Rectal smooth muscle tissue (tissue), 1 donor: ENCODE measurements around the gene PAX8.
"Not testable (repeated sequence)": the region's sequence is repeated elsewhere in the genome, so short reads cannot be mapped to it uniquely, and the experiment has no call there.

ENCODE experiments used
- H3K27ac ChIP-seq: one replicate; pipeline ENCODE4 v1.7.0; 2013; ENCODE audit warnings: low read depth, low read length, inconsistent platforms
- H3K27me3 ChIP-seq: one replicate; pipeline ENCODE4 v1.7.0; 2013; ENCODE audit warnings: low read length; ENCODE audit not compliant: control insufficient read depth, insufficient read depth
- H3K36me3 ChIP-seq: one replicate; pipeline ENCODE4 v1.7.0; 2013; ENCODE audit warnings: low read length; ENCODE audit not compliant: control insufficient read depth, insufficient read depth
- H3K4me1 ChIP-seq: one replicate; pipeline ENCODE4 v1.7.0; 2013; ENCODE audit warnings: low read length; ENCODE audit not compliant: control insufficient read depth, insufficient read depth
- H3K4me3 ChIP-seq: one replicate; pipeline ENCODE4 v1.7.0; 2013; ENCODE audit warnings: low read length
- H3K9ac ChIP-seq: one replicate; pipeline ENCODE4 v1.7.0; 2013; ENCODE audit warnings: low read length

PAX8 gene

DNA sequence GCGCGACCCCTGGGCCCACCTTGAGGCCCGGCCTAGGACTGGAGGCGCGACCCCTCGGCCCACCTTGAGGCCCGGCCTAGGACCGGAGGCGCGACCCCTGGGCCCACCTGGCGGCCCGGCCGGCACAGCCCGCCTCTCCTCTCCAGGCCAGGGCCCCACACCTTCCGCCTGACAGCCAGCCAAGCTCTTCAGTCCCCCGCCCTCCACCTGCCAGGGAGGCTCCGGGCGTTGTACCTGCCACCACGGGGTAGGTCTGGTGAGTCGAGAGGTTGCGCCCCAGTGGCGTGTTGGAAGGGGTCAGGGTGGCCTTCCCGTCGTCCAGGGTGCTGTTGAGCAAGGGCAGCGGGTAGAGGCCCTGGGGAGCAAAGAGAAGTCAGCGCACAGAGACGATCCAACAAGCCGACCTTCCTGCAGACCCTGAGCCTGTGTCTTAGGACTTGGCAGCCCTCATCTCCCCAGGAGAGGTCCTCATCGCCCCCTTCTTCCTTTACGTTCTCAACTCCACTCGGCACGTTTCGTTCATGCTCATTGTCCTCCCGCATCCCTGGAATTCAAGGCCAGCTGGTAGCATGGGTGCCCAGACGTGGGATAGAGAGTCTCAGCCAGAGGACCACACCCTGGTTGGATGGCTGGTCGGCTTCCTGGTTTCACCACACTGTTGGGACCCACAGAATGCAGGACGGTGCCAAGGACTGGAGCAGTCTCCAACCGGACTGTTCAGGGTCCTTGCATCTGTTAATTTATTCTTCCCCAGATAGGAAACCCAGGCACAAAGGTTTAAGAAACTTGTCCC, 42.2 kb downstream of the PAX8 start:
- H3K36me3 ChIP-seq = no peaks in the 10 kb centered on the region
- H3K9ac ChIP-seq = no peak overlapping the region
- peaks cover 6% of the 10 kb centered on the region for H3K4me1 ChIP-seq
- peak overlapping the region; percentile 29 for H3K4me3 ChIP-seq
- no peaks in the 10 kb centered on the region for H3K27me3 ChIP-seq
- H3K27ac ChIP-seq = no peak overlapping the region

DNA sequence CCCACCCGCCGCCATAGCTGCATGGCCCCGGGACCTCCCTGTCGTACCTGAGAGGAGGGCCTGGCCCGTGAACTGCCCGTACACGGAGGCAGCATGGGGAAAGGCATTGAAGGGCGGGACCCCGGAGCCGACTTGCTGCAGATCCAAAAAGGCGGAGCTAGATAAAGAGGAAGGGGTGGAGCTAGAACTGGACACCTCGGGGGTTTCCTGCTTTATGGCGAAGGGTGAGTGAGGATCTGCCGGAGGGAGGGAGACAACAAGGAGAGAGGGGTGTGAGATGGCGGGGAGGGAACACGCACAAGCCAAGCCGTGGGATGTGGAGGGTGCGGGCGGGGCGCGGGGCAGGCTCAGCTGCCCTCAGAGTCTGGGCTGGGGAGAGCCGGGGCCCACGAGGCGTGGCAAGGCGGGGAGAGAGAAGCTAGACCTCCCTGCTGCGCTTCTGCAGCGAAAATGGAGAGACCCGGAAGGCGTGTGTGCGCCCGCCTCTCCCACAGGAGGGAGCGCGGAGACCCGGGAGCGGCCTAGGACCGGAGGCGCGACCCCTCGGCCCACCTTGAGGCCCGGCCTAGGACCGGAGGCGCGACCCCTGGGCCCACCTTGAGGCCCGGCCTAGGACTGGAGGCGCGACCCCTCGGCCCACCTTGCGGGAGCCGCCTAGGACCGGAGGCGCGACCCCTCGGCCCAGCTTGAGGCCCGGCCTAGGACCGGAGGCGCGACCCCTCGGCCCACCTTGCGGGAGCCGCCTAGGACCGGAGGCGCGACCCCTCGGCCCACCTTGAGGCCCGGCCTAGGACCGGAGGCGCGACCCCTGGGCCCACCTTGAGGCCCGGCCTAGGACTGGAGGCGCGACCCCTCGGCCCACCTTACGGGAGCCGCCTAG, 43.1 kb downstream of the PAX8 start:
- not testable (repeated sequence) for H3K27me3 ChIP-seq, H3K9ac ChIP-seq, H3K27ac ChIP-seq, H3K36me3 ChIP-seq, H3K4me1 ChIP-seq
- peak overlapping the region; percentile 27 for H3K4me3 ChIP-seq

DNA sequence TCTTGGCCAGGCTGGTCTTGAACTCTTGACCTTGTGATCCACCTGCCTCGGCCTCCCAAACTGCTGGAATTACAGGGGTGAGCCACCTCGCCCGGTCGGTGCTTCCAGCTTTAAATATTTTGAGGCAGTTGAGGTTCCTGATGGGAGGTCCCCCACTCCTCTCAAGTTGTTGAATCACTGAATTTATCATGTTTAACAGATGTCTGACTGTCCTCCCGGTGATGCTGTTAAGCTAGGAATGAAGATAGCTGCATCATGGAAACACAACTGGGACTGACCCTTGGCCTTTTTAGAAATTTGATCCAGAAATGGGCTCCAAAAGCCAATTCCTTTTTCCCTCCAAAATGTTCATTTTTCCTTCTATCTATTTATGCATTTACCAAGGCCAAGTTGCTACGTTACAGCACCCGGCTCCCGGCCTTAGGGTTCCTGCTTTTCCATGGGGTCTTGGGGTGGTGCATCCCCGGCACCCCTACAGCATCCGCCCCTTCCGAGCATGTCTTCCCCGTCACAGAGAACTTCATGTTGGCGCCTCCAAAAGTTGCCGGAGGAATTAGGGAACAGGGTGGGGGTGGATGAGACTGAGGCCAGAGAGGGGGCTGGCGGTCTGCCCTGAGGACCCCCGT, 43.9 kb downstream of the PAX8 start:
- H3K9ac ChIP-seq = no peak overlapping the region
- H3K36me3 ChIP-seq = no peaks in the 10 kb centered on the region
- no peaks in the 10 kb centered on the region for H3K27me3 ChIP-seq
- no peak overlapping the region for H3K4me3 ChIP-seq
- peaks cover 3% of the 10 kb centered on the region for H3K4me1 ChIP-seq
- H3K27ac ChIP-seq = no peak overlapping the region

DNA sequence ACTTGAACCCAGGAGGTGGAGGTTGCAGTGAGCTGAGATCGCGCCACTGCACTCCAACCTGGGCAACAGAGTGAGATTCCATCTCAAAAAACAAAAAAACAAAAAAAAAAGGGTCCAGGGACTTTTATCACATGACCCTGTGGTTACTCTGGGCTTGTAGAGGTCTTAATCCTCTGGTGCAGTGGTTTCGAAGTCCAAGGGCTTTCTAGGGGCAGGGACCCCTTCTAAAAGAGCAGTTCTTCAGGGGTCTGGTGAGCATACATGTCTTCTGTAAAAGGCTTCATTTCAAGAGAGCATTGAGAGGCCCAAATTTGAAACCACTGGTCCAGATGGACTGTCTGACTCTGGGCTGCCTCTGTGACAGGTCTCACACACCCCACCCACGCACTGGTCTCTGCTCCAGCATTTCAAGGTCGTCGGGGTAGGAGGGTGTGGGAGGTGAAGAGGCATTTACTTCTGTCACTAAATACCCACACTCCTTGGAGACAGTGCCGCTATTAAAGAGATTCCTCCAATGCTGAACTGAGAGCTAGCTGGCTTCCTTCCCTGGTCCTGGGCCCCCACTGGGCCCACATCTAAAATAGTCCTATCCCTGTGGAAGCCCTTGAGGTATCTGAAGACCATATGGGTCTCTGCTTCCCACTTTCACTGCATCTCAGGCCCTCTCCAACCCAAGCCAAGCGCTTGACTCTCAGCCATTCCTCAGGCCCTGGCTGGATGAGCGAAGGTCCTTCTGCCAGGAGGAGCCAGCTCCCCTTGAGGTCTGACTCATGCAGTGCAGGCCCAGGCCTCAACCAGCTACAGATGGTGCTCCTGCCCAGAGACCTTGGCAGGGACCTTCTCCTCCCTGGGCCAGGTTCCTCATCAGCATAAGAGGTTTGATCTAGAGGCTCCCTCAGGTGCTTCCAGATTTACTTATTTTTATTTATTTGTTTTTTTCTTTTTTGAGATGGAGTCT, 44.8 kb downstream of the PAX8 start:
- H3K4me1 ChIP-seq = no peaks in the 10 kb centered on the region
- H3K9ac ChIP-seq = no peak overlapping the region
- H3K27me3 ChIP-seq = no peaks in the 10 kb centered on the region
- H3K27ac ChIP-seq = no peak overlapping the region
- H3K36me3 ChIP-seq = no peaks in the 10 kb centered on the region
- no peak overlapping the region for H3K4me3 ChIP-seq

DNA sequence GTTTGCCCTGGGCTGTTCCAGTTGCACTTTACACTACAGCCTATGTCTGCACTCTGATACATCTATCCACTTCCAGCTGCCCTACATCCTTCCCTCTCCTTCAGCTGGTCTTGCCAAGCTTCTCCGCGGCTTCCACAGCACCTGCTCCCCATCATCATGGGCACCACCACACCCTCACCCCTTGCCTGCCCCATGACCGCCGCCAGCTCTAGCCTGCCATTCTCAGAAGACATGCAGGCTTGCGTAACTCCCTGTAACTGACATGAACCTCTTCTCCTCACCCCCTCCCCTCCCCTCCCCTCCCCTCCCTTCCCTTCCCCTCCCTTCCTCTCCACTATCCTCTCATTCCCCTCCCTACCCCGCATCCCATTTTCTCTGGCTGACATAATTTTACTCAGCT, 46.0 kb downstream of the PAX8 start:
- H3K27me3 ChIP-seq = no peaks in the 10 kb centered on the region
- H3K4me1 ChIP-seq = no peaks in the 10 kb centered on the region
- no peaks in the 10 kb centered on the region for H3K36me3 ChIP-seq
- no peak overlapping the region for H3K4me3 ChIP-seq
- no peak overlapping the region for H3K9ac ChIP-seq
- no peak overlapping the region for H3K27ac ChIP-seq

DNA sequence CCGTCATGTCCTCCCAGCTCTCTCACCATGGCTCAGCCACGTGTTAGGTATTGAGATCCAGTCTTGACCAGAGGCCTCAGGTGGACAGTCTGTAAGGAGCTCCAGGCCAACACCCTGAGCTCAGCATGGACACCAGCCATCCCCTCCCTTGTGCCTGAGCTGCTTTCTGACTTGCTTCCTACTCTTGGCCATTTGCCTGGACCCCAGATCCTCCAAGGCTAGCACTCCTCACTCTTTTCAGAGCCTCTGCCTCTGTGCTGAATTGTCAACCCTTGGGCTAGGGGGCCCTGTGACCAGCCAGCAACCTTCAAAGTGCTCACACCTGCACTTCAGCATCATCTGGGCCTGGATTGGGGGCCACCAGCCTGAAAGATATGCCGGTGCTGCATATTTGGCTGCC, 46.6 kb downstream of the PAX8 start:
- no peaks in the 10 kb centered on the region for H3K36me3 ChIP-seq
- H3K27ac ChIP-seq = no peak overlapping the region
- H3K9ac ChIP-seq = no peak overlapping the region
- H3K4me1 ChIP-seq = no peaks in the 10 kb centered on the region
- H3K4me3 ChIP-seq = no peak overlapping the region
- H3K27me3 ChIP-seq = no peaks in the 10 kb centered on the region

DNA sequence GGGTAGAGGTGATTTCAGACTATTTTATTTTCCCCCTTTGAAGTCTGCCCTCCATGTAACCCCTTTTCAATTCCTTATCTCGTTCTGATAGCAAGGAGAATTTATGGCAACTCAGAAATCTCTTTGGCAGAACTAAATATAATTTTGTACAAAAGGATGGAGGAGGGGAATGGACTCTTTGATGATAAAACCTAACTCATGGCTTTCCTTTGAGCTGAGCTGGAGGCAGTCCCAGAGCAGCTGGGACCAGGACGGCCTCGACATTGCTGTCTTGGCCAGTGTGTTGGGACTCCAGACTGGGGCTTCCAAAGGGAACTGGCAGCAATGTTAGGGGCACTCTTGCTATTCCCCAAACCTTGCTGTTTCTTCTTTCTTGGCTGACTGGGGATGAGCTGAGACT, 47.7 kb downstream of the PAX8 start:
- Histone ChIP-seq H3K27me3 (no peaks in the 10 kb centered on the region), H3K36me3 (no peaks in the 10 kb centered on the region), H3K4me1 (no peaks in the 10 kb centered on the region), H3K27ac (no peak overlapping the region), H3K4me3 (no peak overlapping the region), H3K9ac (no peak overlapping the region)

DNA sequence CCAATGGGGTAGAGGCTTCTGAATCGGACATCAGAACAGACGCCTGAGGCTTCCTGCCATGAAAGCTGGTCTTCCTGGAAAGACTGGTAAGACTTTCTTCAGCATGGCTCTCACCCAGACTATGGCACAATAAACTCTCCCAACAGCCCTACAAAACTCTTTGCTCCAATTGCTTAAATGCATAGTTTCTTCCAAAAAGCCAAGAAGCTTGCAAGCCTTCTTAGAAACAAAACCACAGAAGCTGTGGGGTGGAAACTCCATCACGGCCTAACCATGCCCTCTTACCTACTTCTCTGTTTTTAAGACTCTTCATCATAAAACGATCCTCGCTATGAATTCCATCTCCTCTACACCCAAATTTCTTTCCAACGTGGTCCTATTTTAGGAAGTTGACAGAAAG, 48.2 kb downstream of the PAX8 start:
- Histone ChIP-seq H3K4me3 (no peak overlapping the region), H3K9ac (no peak overlapping the region), H3K27ac (no peak overlapping the region), H3K4me1 (no peaks in the 10 kb centered on the region), H3K27me3 (no peaks in the 10 kb centered on the region), H3K36me3 (no peaks in the 10 kb centered on the region)

DNA sequence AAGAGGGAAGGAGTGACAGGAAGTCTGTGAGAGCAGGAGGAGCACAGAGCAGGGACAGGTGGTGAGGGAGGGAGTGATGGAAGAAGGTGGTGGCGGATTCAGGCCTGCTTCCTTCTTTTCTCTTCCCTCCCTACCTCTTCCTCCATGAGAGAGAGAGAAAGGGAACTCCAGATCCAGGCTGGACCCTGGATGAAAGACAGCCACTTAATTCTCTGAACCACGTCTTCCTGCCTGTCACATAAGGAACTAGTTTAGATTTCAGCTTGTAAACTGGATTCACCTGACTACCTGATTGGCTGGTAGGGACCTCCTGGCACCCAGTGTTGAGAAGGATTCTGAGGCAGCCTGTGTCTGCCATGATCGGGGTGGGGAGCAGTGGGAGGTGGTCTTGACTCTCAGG, 48.9 kb downstream of the PAX8 start:
- no peak overlapping the region for H3K27ac ChIP-seq
- H3K36me3 ChIP-seq = no peaks in the 10 kb centered on the region
- H3K9ac ChIP-seq = no peak overlapping the region
- no peak overlapping the region for H3K4me3 ChIP-seq
- no peaks in the 10 kb centered on the region for H3K4me1 ChIP-seq
- H3K27me3 ChIP-seq = no peaks in the 10 kb centered on the region

DNA sequence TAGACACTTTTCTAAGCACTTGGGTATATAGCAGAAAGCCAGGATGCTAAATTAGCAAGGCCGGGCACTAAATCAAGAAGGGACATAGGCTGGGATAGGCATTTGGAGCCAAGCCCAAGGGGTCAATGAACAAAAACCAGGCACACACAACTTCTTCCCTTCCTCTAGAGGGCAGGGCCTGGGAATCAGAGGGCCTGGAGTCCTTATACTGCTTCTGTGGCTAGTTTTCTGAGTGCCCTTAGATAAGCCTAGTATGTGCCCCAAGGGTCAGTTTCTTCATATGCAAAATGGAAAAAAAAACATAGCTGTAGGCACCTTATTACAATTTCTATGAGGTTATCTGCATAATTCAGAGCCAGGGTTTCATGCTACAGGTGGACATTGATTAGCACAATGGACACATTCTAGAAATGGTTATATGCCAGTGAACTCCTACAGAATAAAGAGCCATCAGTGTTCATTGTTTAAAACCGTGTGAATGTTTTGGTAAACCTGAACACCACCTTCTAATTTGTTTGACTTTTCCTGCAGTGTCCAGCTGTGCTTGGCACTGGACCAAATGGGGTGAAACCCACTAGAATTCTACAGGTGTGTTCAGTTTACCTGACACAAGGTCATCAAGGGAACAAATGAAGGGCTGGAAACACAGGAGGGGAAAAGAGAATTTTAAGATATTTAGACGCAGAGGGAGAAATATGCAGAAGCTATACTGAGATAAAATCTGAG, 49.6 kb downstream of the PAX8 start:
- no peaks in the 10 kb centered on the region for H3K27me3 ChIP-seq
- H3K4me3 ChIP-seq = no peak overlapping the region
- no peaks in the 10 kb centered on the region for H3K4me1 ChIP-seq
- no peaks in the 10 kb centered on the region for H3K36me3 ChIP-seq
- H3K27ac ChIP-seq = no peak overlapping the region
- H3K9ac ChIP-seq = no peak overlapping the region

DNA sequence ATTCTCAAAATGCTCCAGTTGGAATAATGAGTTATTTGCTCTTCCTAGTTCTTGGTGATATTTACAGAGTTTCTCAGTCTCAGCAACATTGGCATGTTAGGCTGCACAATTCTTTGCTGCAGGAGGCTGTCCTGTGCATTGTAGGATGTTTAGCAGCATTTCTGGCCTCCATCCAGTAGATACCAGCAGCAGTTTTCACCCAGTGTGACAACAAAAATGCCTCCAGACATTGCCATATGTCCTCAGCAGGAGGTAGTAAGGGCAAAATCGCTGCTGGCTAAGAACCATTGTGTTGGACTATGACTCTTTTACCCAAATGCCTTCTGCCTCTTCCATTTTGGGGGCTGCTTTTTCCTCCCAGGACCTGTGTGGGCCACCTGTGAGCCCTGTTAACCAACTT, 50.4 kb downstream of the PAX8 start:
- Histone ChIP-seq H3K36me3 (no peaks in the 10 kb centered on the region), H3K4me1 (no peaks in the 10 kb centered on the region), H3K27me3 (no peaks in the 10 kb centered on the region), H3K9ac (no peak overlapping the region), H3K27ac (no peak overlapping the region), H3K4me3 (no peak overlapping the region)
